Transverse colon (tissue), 4 donors: Measurements from ENCODE around the gene ZNF302. TPM values are rescaled to one million over a fixed set of nuclear protein-coding genes. Genes with fewer than 3 reads are reported as not detected.
"Not testable (repeated sequence)": the region's sequence is repeated elsewhere in the genome, so short reads cannot be mapped to it uniquely, and the experiment has no call there.

ENCODE experiments used
- DNase-seq: peaks from one replicate; pipeline ENCODE4 v3.0.0-alpha.2; 2019
- H3K27ac ChIP-seq, 4 donors: fragments of 200-600 bp; sonication (generic); 2 replicates each; pipeline ENCODE4 v1.5.1; 2016 to 2018; ENCODE audit warnings: inconsistent platforms in 4 of 4
- H3K27me3 ChIP-seq: fragments of 200-600 bp; sonication (generic); 2 replicates; pipeline ENCODE4 v1.5.1; 2017; ENCODE audit warnings: inconsistent platforms
- H3K36me3 ChIP-seq, 4 donors: fragments of 200-600 bp; sonication (generic); 2 replicates each; pipeline ENCODE4 v1.5.1; 2017 to 2019; ENCODE audit warnings: inconsistent platforms in 4 of 4
- H3K4me1 ChIP-seq, 4 donors: fragments of 200-600 bp; sonication (generic); 2 replicates each; pipeline ENCODE4 v1.5.1; 2017 to 2020; ENCODE audit warnings: inconsistent platforms in 4 of 4
- H3K4me3 ChIP-seq, 4 donors: fragments of 200-600 bp; sonication (generic); 1 replicate in 1 of 4; 2 replicates in 3 of 4; pipeline versions ENCODE4 v1.5.1 to v1.6.1; 2017 to 2019; ENCODE audit warnings: inconsistent platforms in 4 of 4
- H3K9me3 ChIP-seq, 2 donors: fragments of 200-600 bp; sonication (generic); 2 replicates each; pipeline ENCODE4 v1.5.1; 2017 to 2019; ENCODE audit warnings: inconsistent platforms in 2 of 2
- EP300 ChIP-seq: sonication (generic); formaldehyde crosslinking; IDR thresholded peaks from one replicate; pipeline ENCODE4 v1.6.1; 2017; ENCODE audit warnings: antibody characterized with exemption, low read depth
- POLR2A ChIP-seq: fragments of 450-650 bp; IDR thresholded peaks from one replicate; pipeline ENCODE4 v1.6.1; 2016; ENCODE audit warnings: antibody characterized with exemption, mild to moderate bottlenecking, moderate library complexity
- POLR2AphosphoS5 ChIP-seq, 3 donors: sonication (generic); formaldehyde crosslinking; IDR thresholded peaks; one replicate each; pipeline ENCODE4 v1.6.1; 2016; ENCODE audit warnings: antibody characterized with exemption in 3 of 3
- WGBS, 2 donors: methylation state at CpG; one replicate each; pipeline ENCODE4 v1.1.5; 2018; ENCODE audit warnings: low coverage in 1 of 2; 5-methylcytosine and 5-hydroxymethylcytosine counted together
- in situ Hi-C, 4 donors: fragments of 200-750 bp; cut with MboI; loops; one replicate each; pipeline versions ENCODE4 v1.15.0 to v1.15.1; 2017; ENCODE audit warnings: low sequenced_read_pairs in 3 of 4, low pct_ligation_motif_present in 1 of 4, low pct_unique_long_range_greater_than_20kb in 1 of 4
- intact Hi-C: fragments of 100-400 bp; cut with DNase I; formaldehyde crosslinking; loops from one replicate; pipeline ENCODE4 v1.15.1; 2023; ENCODE audit warnings: low total_unique reads
- total RNA-seq, 4 donors: library from RNA; depleted of rRNA; stranded (reverse); fragments of >200 nt; gene quantifications; one replicate each; pipeline ENCODE4 v1.1.0, GENCODE V29; 2016
- TF ChIP-seq, protein P1 (sequence below), 5 experiments: fragments of 200-600 bp in 3 of 5; fragments of 450-650 bp in 2 of 5; sonication (generic) in 3 of 5; IDR thresholded peaks; 1 replicate in 2 of 5; 2 replicates in 3 of 5; pipeline ENCODE4 v1.5.1; 2016 to 2017; ENCODE audit warnings: antibody characterized with exemption in 5 of 5, inconsistent platforms in 3 of 5, mild to moderate bottlenecking in 2 of 5, moderate library complexity in 1 of 5

ZNF302 gene
- total RNA-seq, 4 donors from 2014 or later: 4.6 to 33.0 (median 18.0) TPM

DNA sequence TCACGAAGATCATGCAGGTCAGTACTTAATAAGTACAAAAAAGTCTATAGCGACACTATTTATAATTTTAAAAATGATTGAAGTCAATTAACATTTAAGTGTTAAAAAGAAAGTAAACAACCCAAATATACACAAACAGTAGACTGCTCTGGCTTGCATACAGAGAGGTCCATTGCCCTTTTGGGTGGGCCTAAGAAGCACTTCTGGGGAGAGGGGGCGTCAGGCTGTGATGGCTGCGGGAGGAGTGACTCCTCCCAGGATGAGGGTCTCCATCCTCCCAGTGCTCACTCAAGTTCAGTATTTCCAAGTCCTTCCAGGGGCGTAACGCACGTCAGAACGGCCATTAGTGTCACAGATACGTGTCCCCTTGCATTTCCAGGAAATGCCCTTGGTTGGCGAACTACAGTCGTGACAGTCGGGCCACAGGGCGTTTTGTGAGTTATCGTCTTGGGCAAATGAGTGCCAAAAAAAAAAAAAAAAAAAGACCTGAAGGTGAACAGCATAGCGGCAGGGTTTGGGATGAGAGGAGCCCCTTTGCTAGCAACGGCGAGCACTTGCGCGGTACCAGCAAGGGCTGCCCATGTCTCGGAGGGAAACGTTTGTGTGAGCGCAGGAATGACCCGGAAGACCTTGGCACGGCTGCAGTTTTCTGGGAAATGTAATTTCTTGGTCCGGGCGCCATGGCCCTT, 637 bp upstream of the ZNF302 start, which contains the start of gene SCGB2B2:
Gene SCGB2B2, minus strand, starts transcription at position 463 of the 689 bp plus-strand sequence. CDS start 82,596 bp downstream, outside the sequence.
- intact Hi-C loops (no loop called here), in situ Hi-C loops (no loop called here)
- Histone ChIP-seq H3K9me3 (peaks cover 17 to 23% of the 10 kb centered on the region in 2 donors), H3K4me3 (peak within 1 kb of the TSS; percentile 61 to 72 (median 67)), H3K36me3 (peaks cover 0 to 29% (median 13%) of the 10 kb centered on the region in 4 donors), H3K27ac (peak within 1 kb of the TSS; percentile 93 to 97 (median 96)), H3K27me3 (no peaks in the 10 kb centered on the region), H3K4me1 (peaks cover 6 to 16% (median 10%) of the 10 kb centered on the region in 4 donors)
- TF ChIP-seq POLR2AphosphoS5 (IDR thresholded peaks at IDR 0.05) (no peak), EP300 (no peak)
- TF ChIP-seq, protein P1, sequence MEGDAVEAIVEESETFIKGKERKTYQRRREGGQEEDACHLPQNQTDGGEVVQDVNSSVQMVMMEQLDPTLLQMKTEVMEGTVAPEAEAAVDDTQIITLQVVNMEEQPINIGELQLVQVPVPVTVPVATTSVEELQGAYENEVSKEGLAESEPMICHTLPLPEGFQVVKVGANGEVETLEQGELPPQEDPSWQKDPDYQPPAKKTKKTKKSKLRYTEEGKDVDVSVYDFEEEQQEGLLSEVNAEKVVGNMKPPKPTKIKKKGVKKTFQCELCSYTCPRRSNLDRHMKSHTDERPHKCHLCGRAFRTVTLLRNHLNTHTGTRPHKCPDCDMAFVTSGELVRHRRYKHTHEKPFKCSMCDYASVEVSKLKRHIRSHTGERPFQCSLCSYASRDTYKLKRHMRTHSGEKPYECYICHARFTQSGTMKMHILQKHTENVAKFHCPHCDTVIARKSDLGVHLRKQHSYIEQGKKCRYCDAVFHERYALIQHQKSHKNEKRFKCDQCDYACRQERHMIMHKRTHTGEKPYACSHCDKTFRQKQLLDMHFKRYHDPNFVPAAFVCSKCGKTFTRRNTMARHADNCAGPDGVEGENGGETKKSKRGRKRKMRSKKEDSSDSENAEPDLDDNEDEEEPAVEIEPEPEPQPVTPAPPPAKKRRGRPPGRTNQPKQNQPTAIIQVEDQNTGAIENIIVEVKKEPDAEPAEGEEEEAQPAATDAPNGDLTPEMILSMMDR (IDR thresholded peaks at IDR 0.05): peak in 3 of 5 experiments; percentile 13 to 41 (median 38)
- WGBS, 2 donors: 8 to 12% methylated on average over 16 to 26 of the region's 26 CpGs
- DNase-seq: no peak

DNA sequence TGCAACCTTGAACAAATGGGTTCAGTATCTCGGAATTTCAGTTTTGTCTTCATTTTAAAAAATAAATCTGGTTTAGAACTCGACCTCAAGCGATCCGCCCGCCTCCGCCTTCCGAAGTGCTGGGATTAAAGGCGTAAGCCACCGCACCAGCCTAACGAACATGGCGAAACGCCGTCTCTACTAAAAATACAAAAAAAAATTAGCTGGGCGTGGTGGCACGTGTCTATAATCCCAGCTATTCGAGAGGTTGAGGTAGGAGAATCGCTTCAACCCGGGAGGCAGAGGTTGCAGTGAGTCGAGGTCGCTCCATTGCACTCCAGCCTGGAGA, 571 bp downstream of the ZNF302 start:
- no peak for DNase-seq
- in situ Hi-C loops (no loop called here), intact Hi-C loops (no loop called here)
- TF ChIP-seq POLR2AphosphoS5 (IDR thresholded peaks at IDR 0.05): no peak
- no peak for TF ChIP-seq POLR2A
- no peak for TF ChIP-seq EP300
- TF ChIP-seq, protein P1 (IDR thresholded peaks at IDR 0.05): no peak
- peaks cover 28 to 35% of the 10 kb centered on the region in 2 donors for H3K9me3 ChIP-seq
- WGBS, 2 donors: 5 to 8% methylated on average over 17 to 20 of the region's 20 CpGs
- H3K27ac ChIP-seq: peak overlapping the region; percentile 93 to 97 (median 96)
- peaks cover 0 to 41% (median 19%) of the 10 kb centered on the region in 4 donors for H3K36me3 ChIP-seq
- peak overlapping the region; percentile 61 to 72 (median 67) for H3K4me3 ChIP-seq
- peaks cover 6 to 16% (median 10%) of the 10 kb centered on the region in 4 donors for H3K4me1 ChIP-seq
- no peaks in the 10 kb centered on the region for H3K27me3 ChIP-seq

DNA sequence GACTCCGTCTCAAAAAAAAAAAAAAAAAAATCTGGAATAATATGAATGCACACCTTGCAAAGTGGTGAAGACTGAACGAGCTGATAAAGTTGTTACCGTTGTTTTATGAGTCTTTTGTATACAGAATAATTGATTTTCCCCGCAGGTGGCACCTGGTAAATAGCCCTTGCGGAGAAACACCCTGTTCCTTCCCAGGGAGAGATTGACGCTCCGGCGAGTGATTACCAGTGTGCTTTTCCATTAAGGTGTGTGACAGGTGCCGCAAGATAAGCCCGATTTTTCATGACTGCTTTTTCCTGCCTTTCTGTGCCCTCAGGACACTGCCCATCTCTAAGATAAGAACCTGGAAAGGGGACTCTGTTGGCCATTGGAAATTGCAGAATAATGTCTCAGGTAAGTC, 943 bp downstream of the ZNF302 start:
- in situ Hi-C loops (no loop called here), intact Hi-C loops (no loop called here)
- peak overlapping the region; percentile 61 to 72 (median 67) for H3K4me3 ChIP-seq
- no peak for TF ChIP-seq EP300
- TF ChIP-seq, protein P1 (IDR thresholded peaks at IDR 0.05): no peak
- no peak for TF ChIP-seq POLR2AphosphoS5 (IDR thresholded peaks at IDR 0.05)
- no peak for TF ChIP-seq POLR2A
- peaks cover 0 to 44% (median 21%) of the 10 kb centered on the region in 4 donors for H3K36me3 ChIP-seq
- H3K27ac ChIP-seq: peak overlapping the region; percentile 93 to 97 (median 96)
- H3K27me3 ChIP-seq: no peaks in the 10 kb centered on the region
- H3K4me1 ChIP-seq: peaks cover 6 to 16% (median 10%) of the 10 kb centered on the region in 4 donors
- 43 to 44% methylated on average over 9 to 10 of the region's 10 CpGs for WGBS, 2 donors
- DNase-seq: no peak
- H3K9me3 ChIP-seq: peaks cover 32 to 39% of the 10 kb centered on the region in 2 donors

DNA sequence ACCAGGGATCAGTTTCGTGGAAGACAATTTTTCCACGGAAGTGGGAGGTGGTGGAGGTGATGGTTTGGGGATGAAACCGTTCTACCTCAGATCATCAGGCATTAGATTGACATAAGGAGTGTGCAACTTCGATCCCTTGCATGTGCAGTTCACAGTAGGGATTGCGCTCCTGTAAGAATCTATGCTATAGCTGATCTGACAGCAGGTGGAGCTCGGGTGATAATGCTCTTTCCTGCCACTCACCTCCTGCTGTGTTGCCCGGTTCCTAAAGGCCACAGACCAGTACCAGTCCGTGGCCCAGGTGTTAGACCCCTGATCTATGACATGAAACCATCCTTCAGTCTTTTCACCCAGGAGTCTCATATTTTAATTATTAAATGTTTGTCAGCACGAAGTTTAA, 4.0 kb downstream of the ZNF302 start:
- no peaks in the 10 kb centered on the region for H3K27me3 ChIP-seq
- H3K9me3 ChIP-seq: peaks cover 59 to 68% of the 10 kb centered on the region in 2 donors
- WGBS, 2 donors: 95 to 98% methylated on average over 4 to 9 of the region's 9 CpGs
- peaks cover 0 to 62% (median 29%) of the 10 kb centered on the region in 4 donors for H3K36me3 ChIP-seq
- no peak for DNase-seq
- in situ Hi-C loops (no loop called here), intact Hi-C loops (no loop called here)
- H3K4me1 ChIP-seq: peaks cover 3 to 10% (median 8%) of the 10 kb centered on the region in 4 donors
- TF ChIP-seq POLR2AphosphoS5 (IDR thresholded peaks at IDR 0.05) (no peak), EP300 (no peak), POLR2A (no peak)
- TF ChIP-seq, protein P1 (IDR thresholded peaks at IDR 0.05): no peak
- no peak overlapping the region for H3K4me3 ChIP-seq
- H3K27ac ChIP-seq: no peak overlapping the region

DNA sequence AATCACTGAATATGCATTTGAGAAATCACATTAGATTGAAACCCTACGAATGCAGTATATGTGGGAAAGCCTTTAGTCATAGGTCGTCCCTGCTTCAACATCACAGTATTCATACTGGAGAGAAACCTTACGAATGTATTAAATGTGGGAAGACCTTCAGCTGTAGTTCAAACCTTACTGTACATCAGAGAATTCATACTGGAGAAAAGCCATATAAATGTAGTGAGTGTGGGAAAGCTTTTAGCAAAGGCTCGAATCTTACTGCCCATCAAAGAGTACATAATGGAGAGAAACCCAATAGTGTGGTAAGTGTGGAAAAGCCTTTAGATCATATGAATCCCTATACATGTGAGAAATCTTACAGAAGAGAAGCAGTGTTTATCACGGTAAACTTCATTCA, 7.8 kb downstream of the ZNF302 start:
- intact Hi-C loops, DNase-seq, H3K27ac ChIP-seq, H3K4me1 ChIP-seq, H3K27me3 ChIP-seq, H3K4me3 ChIP-seq, in situ Hi-C loops: not testable (repeated sequence)
- 95 to 96% methylated on average over 3 to 5 of the region's 5 CpGs for WGBS, 2 donors
- H3K36me3 ChIP-seq: peaks cover 0 to 50% (median 23%) of the 10 kb centered on the region in 4 donors
- H3K9me3 ChIP-seq: peaks cover 70 to 72% of the 10 kb centered on the region in 2 donors
